Epithelial cell of proximal tubule (primary cell): ENCODE results near the gene FMNL2. TPM values are rescaled to one million over a fixed set of nuclear protein-coding genes. Genes with fewer than 3 reads are reported as not detected.

Experiments used
- DNase-seq: peaks from one replicate; pipeline ENCODE4 v3.0.0-alpha.2; 2011; ENCODE audit warnings: low read depth
- H3K4me3 ChIP-seq: 2 replicates; pipeline ENCODE4 v1.5.1; 2011; ENCODE audit warnings: low read depth, mild to moderate bottlenecking, low read length
- CTCF ChIP-seq: conservative IDR thresholded peaks from 2 replicates; pipeline ENCODE4 v1.5.1; 2012; ENCODE audit warnings: low read depth, mild to moderate bottlenecking, low read length
- total RNA-seq: library from RNA; depleted of rRNA; stranded (reverse); fragments of >200 nt; gene quantifications from 2 replicates; pipeline ENCODE4 v1.2.3, GENCODE V29; 2015

Gene FMNL2
- total RNA-seq, 1 donor from 2014 or later: 29.7 TPM

DNA sequence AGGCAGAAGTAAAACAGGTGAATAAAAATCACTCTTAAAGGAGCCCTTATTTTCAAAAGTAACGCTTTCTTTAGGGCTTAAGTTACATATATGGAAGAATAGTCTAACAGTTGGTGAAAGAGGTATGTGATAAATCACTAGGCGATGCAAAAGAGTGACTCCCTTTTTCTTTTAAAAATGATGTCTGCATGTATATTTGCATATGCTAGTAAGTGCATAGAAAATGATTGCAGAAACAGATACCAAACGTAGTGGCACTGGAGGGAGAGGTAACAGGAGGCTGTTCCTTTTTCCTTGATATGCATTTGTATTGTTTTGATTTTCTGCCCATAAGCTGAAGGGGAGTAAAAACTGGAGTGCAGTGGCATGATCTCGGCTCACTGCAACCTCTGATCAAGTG, 224.0 kb downstream of the FMNL2 start:
- no peak for DNase-seq
- no peak for TF ChIP-seq CTCF
- no peak overlapping the region for H3K4me3 ChIP-seq

- no peak for TF ChIP-seq CTCF
- H3K4me3 ChIP-seq: no peak overlapping the region
- DNase-seq: no peak
These were observed 225.2 kb downstream of the FMNL2 start for GRCh38 chr2:152560166-152560565.

DNA sequence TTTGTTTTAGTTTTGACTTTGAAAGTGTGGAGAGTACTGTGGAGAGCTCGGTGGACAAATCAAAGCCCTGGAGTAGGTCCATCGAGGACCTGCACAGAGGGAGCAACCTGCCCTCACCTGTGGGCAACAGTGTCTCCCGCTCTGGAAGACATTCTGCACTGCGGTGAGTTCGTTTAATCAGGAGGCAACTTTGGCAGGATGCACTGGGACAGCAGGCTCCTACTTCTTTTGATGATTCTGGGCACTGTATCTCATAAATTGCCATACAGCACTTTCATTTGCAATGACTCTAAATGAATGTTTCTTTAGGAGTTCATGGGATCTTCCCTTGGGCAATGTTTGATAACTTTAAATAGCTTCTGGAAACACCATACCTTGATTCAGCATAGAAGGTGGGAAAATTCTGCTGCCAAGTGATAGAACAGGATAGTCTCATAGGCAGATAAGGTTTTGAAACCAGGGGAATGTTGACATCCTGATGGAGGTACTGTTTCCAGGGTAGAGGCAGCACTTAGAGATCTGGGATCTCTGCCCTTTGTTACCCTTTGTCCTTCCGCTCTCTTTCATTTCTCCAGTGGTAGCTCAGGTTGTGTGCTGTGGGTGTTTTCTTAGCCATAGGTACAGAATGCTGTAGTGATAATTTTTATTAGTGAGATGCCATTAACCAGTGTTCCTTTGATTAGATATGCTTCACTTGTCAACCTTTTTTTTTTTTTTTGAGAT, 226.1 kb downstream of the FMNL2 start:
- TF ChIP-seq CTCF: no peak
- no peak overlapping the region for H3K4me3 ChIP-seq
- no peak for DNase-seq

- DNase-seq: no peak
- no peak overlapping the region for H3K4me3 ChIP-seq
- TF ChIP-seq CTCF: no peak
These were observed 227.4 kb downstream of the FMNL2 start for GRCh38 chr2:152562198-152562884.

DNA sequence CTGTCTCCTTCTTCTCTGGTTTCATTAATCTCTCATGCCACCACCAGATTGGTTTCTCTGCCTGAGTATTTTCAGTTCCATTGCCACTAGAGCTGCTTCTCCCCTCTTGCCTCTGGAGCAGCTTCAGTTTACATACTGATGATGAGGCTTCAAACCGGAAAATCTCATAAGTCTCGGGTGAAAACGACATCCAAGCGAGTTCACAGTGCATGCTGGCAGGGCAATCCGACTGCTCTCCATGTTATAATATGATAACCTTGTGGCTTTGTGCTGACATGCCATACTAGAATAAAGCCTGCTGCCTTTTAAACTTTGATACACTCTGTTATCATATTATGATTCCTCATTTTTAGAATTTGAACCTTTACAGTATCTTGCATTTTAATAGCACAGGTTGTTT, 228.8 kb downstream of the FMNL2 start:
- H3K4me3 ChIP-seq: no peak overlapping the region
- TF ChIP-seq CTCF: no peak
- no peak for DNase-seq

- H3K4me3 ChIP-seq: no peak overlapping the region
- no peak for TF ChIP-seq CTCF
- DNase-seq: no peak
These were observed 230.0 kb downstream of the FMNL2 start for GRCh38 chr2:152564754-152565551.
